Mammary epithelial cell (primary cell): Measurements from ENCODE around the gene CENATAC.

Source experiments
- EZH2 ChIP-seq: IDR thresholded peaks from 2 replicates; pipeline ENCODE4 v1.6.1; 2012; ENCODE audit warnings: low read length, inconsistent platforms, borderline replicate concordance
- TF ChIP-seq, protein P1 (sequence below), 2 donors: IDR thresholded peaks in 1 of 2; conservative IDR thresholded peaks in 1 of 2; 2 replicates each; pipeline ENCODE4 v1.5.1; 2011 to 2012; ENCODE audit warnings: inconsistent platforms in 2 of 2, low read length in 2 of 2, mild to moderate bottlenecking in 2 of 2, control low read depth in 1 of 2, low read depth in 1 of 2; ENCODE audit not compliant: insufficient read depth in 1 of 2; ENCODE audit errors: extremely low read depth in 1 of 2

DNA sequence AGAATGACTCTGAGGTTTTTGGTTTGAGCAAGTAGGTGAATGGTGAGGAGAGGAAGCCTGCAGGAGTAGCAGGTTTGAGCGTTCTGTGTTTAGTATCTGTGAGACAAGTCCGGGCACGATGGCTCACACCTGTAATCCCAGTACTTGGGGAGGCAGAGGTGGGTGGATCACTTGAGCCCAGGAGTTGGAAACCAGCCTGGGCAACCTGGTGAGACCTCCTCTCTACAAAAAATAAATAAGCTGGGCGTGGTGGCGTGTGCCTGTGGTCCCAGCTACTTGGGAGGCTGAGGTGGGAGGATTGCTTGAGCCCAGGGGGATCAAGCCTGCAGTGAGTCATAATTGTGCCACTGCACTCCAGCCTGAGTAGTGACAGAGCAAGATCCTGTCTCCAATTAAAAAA is 9.7 kb upstream of the CENATAC start:
- TF ChIP-seq, protein P1, sequence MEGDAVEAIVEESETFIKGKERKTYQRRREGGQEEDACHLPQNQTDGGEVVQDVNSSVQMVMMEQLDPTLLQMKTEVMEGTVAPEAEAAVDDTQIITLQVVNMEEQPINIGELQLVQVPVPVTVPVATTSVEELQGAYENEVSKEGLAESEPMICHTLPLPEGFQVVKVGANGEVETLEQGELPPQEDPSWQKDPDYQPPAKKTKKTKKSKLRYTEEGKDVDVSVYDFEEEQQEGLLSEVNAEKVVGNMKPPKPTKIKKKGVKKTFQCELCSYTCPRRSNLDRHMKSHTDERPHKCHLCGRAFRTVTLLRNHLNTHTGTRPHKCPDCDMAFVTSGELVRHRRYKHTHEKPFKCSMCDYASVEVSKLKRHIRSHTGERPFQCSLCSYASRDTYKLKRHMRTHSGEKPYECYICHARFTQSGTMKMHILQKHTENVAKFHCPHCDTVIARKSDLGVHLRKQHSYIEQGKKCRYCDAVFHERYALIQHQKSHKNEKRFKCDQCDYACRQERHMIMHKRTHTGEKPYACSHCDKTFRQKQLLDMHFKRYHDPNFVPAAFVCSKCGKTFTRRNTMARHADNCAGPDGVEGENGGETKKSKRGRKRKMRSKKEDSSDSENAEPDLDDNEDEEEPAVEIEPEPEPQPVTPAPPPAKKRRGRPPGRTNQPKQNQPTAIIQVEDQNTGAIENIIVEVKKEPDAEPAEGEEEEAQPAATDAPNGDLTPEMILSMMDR (conservative IDR thresholded peaks at IDR 0.05 in 1 of 2, IDR thresholded peaks at IDR 0.05 in 1 of 2; ENCODE audit: extremely low read depth in 1 of 2, insufficient read depth in 1 of 2, low read depth in 1 of 2, low read length in 2 of 2) = no peak
- TF ChIP-seq EZH2 = no peak
